K562 (cell line): ENCODE measurements around the gene FPGS. TPM values are rescaled to one million over a fixed set of nuclear protein-coding genes. Genes with fewer than 3 reads are reported as not detected.
A peak's percentile ranks its signal among the peaks of the same experiment; 100 is the strongest.

ENCODE experiments used
- ATAC-seq: fragments of 200-7000 bp; cut with Tn5 transposase; 3 replicates; pipeline ENCODE4 v1.9.1; 2020; ENCODE audit warnings: moderate library complexity
- BruUV-seq: library from RNA; stranded (reverse); fragments of 400-500 nt; replicated peaks from 2 replicates; lab custom pipeline; 2021; lab: Mats Ljungman, UMichigan
- CTCF ChIA-PET: fragments of 300-600 bp; formaldehyde crosslinking; extraction: SDS; loops from one replicate; lab custom pipeline; 2021; ENCODE audit warnings: low intra/inter-chr PET ratio; lab: Yijun Ruan, JAX
- POLR2A ChIA-PET: fragments of 300-600, 350-650 bp; sonication (Branson Sonifier 250); formaldehyde crosslinking; extraction: SDS; loops from one replicate; lab custom pipeline; 2021; ENCODE audit warnings: antibody characterized with exemption, inconsistent platforms; lab: Yijun Ruan, JAX
- DNase-seq, 4 experiments: peaks; one replicate each; pipeline versions ENCODE4 v3.0.0 to v3.0.0-alpha.2; 2011 to 2018; ENCODE audit warnings: low spot score in 3 of 4, mixed read lengths in 3 of 4; ENCODE audit errors: extremely low read depth in 1 of 4
- FAIRE-seq: peaks from 2 replicates; lab custom pipeline; 2011; peaks lifted over from hg19 to GRCh38; lab: Jason Lieb, UNC
- H2AFZ ChIP-seq: 2 replicates; pipeline ENCODE4 v1.6.0; 2011; ENCODE audit warnings: low read depth, low read length, control low read depth, inconsistent platforms
- H3K27ac ChIP-seq: fragments of 200-600 bp; 3 replicates; pipeline ENCODE4 v1.8.0; 2011; ENCODE audit warnings: low read depth, mild to moderate bottlenecking, control low read depth, inconsistent platforms, low read length, moderate library complexity, mixed read lengths; ENCODE audit errors: extremely low read depth
- H3K27me3 ChIP-seq, 2 experiments: fragments of 300-600 bp in 1 of 2; 2 replicates in 1 of 2; 3 replicates in 1 of 2; pipeline versions ENCODE4 v1.6.0 to v1.8.0; 2011; ENCODE audit warnings: inconsistent platforms in 2 of 2, low read length in 2 of 2, mild to moderate bottlenecking in 1 of 2, mixed read lengths in 1 of 2, moderate library complexity in 1 of 2; ENCODE audit not compliant: control insufficient read depth in 2 of 2, insufficient read depth in 2 of 2
- H3K36me3 ChIP-seq: fragments of 300-600 bp; 3 replicates; pipeline ENCODE4 v1.8.0; 2011; ENCODE audit warnings: mild to moderate bottlenecking, low read length, inconsistent platforms; ENCODE audit not compliant: control insufficient read depth, insufficient read depth
- H3K4me1 ChIP-seq, 2 experiments: fragments of 200-600 bp in 1 of 2; replicated peaks in 1 of 2; 2 replicates in 1 of 2; 3 replicates in 1 of 2; pipeline versions ENCODE4 v1.5.1 to v1.8.0; 2011; ENCODE audit warnings: inconsistent platforms in 2 of 2, low read length in 2 of 2, mild to moderate bottlenecking in 1 of 2, mixed read lengths in 1 of 2, moderate library complexity in 1 of 2; ENCODE audit not compliant: control insufficient read depth in 2 of 2, insufficient read depth in 2 of 2
- H3K4me2 ChIP-seq: 2 replicates; pipeline ENCODE4 v1.6.1; 2011; ENCODE audit warnings: low read length, control low read depth, inconsistent platforms, mixed read lengths; ENCODE audit not compliant: insufficient read depth
- H3K4me3 ChIP-seq: fragments of 200-600 bp; sonication (generic), shearing (Covaris generic); 2 replicates; pipeline ENCODE4 v1.5.1; 2016; ENCODE audit warnings: control low read depth, inconsistent platforms
- H3K79me2 ChIP-seq: fragments of 200-600 bp; 3 replicates; pipeline ENCODE4 v1.8.0; 2011; ENCODE audit warnings: low read length, inconsistent platforms; ENCODE audit not compliant: control insufficient read depth, insufficient read depth
- H3K9ac ChIP-seq, 2 experiments: 2 replicates each; pipeline versions ENCODE4 v1.6.0 to v1.6.1; 2011; ENCODE audit warnings: low read depth in 2 of 2, low read length in 2 of 2, control low read depth in 1 of 2, inconsistent platforms in 1 of 2, mild to moderate bottlenecking in 1 of 2, mixed read lengths in 1 of 2; ENCODE audit not compliant: insufficient read depth in 1 of 2
- H3K9me1 ChIP-seq: one replicate; pipeline ENCODE4 v1.6.0; 2011; ENCODE audit warnings: inconsistent platforms, mild to moderate bottlenecking, low read length, moderate library complexity; ENCODE audit not compliant: control insufficient read depth, insufficient read depth
- H3K9me3 ChIP-seq: replicated peaks from 2 replicates; pipeline ENCODE4 v1.5.1; 2011; ENCODE audit warnings: low read depth, low read length, inconsistent platforms; ENCODE audit not compliant: control insufficient read depth, insufficient read depth
- H4K20me1 ChIP-seq: replicated peaks from 2 replicates; pipeline ENCODE4 v1.6.1; 2011; ENCODE audit warnings: low read length, inconsistent platforms, mixed read lengths; ENCODE audit not compliant: control insufficient read depth, insufficient read depth
- ADNP ChIP-seq: fragments of 200-800 bp; sonication (Bioruptor generic); IDR thresholded peaks from 2 replicates; pipeline ENCODE4 v1.6.1; 2016; ENCODE audit warnings: missing genetic modification characterization, missing compliant biosample characterization
- BCOR ChIP-seq: fragments of 450-650 bp; IDR thresholded peaks from 2 replicates; pipeline ENCODE4 v1.6.1; 2016
- BRF1 ChIP-seq: IDR thresholded peaks from 3 replicates; pipeline ENCODE4 v1.6.1; 2011; ENCODE audit warnings: borderline replicate concordance, mild to moderate bottlenecking; ENCODE audit not compliant: insufficient read length; ENCODE audit errors: extremely low read depth
- CBX1 ChIP-seq: sonication (generic); IDR thresholded peaks from 2 replicates; pipeline ENCODE4 v1.6.1; 2016; ENCODE audit warnings: antibody characterized with exemption, low read depth, mild to moderate bottlenecking
- CHD4 ChIP-seq: fragments of 200-600 bp; sonication (generic); IDR thresholded peaks from 3 replicates; pipeline ENCODE4 v1.6.1; 2012; ENCODE audit warnings: low read depth, mild to moderate bottlenecking, mixed read lengths, low read length, inconsistent platforms; ENCODE audit not compliant: insufficient read depth, insufficient replicate concordance, poor library complexity, severe bottlenecking
- HDAC1 ChIP-seq, 2 experiments: fragments of 450-650 bp; IDR thresholded peaks; 2 replicates each; pipeline ENCODE4 v1.6.1; 2016 to 2017; ENCODE audit warnings: inconsistent platforms in 1 of 2, mild to moderate bottlenecking in 1 of 2, moderate library complexity in 1 of 2
- HDAC2 ChIP-seq: fragments of 450-650 bp; IDR thresholded peaks from 2 replicates; pipeline ENCODE4 v1.6.1; 2016; ENCODE audit warnings: mild to moderate bottlenecking
- HLTF ChIP-seq: fragments of 450-650 bp; IDR thresholded peaks from 2 replicates; pipeline ENCODE4 v1.6.1; 2016
- KDM1A ChIP-seq, 2 experiments: fragments of 450-650 bp; IDR thresholded peaks; 2 replicates each; pipeline ENCODE4 v1.6.1; 2016; ENCODE audit warnings: mild to moderate bottlenecking in 2 of 2
- RCOR1 ChIP-seq, 2 experiments: IDR thresholded peaks; 2 replicates each; pipeline ENCODE4 v1.6.1; 2012; ENCODE audit warnings: low read depth in 2 of 2, low read length in 2 of 2, borderline replicate concordance in 1 of 2, improper control_type of control experiment in 1 of 2
- SMARCA5 ChIP-seq: fragments of 450-650 bp; IDR thresholded peaks from 2 replicates; pipeline ENCODE4 v1.6.1; 2016
- SPI1 ChIP-seq: IDR thresholded peaks from 2 replicates; pipeline ENCODE4 v1.6.1; 2011; ENCODE audit warnings: low read depth, low read length, control low read depth, borderline replicate concordance
- TBP ChIP-seq: optimal IDR thresholded peaks from 2 replicates; pipeline ENCODE3; 2011; ENCODE audit warnings: low read depth, low read length, improper control_type of control experiment
- ZFP1 ChIP-seq: fragments of 450-650 bp; formaldehyde crosslinking; IDR thresholded peaks from 2 replicates; pipeline ENCODE4 v1.4.0; 2020; ENCODE audit warnings: mild to moderate bottlenecking, mixed read lengths
- WGBS: fragments of 100-300 bp; shearing (Covaris generic); methylation state at CpG from one replicate; pipeline ENCODE4 v1.1.6; 2016; ENCODE audit warnings: low coverage, mixed read lengths; ENCODE audit not compliant: insufficient coverage; ENCODE audit errors: missing lambda C conversion rate; 5-methylcytosine and 5-hydroxymethylcytosine counted together
- in situ Hi-C: fragments of 300-500 bp; cut with MboI; formaldehyde crosslinking; loops from 4 replicates; pipeline ENCODE4 v1.15.0; 2018; ENCODE audit warnings: inconsistent platforms, mixed read lengths
- intact Hi-C: fragments of 100-400 bp; cut with micrococcal nuclease; formaldehyde crosslinking; loops from 2 replicates; pipeline ENCODE4 v1.14.2; 2022
- polyA plus RNA-seq, 8 experiments: library from polyadenylated mRNA; depleted of rRNA in 4 of 8; stranded (reverse) in 5 of 8; unstranded in 3 of 8; fragments of >200 nt; fragmentation: Nextera tagmentation in 2 of 8; fragmentation: Illumina TruSeq in 1 of 8; extraction: Ambion mirVana in 2 of 8; extraction: Trizol in 1 of 8; gene quantifications; 2 replicates each; pipeline versions ENCODE4 v1.2.1 to v1.2.3, GENCODE V29; 2011 to 2014; ENCODE audit warnings: inconsistent platforms in 1 of 8, missing spikeins in 1 of 8
- total RNA-seq, 7 experiments: library from RNA; depleted of rRNA in 6 of 7; stranded (reverse); fragments of >200 nt in 6 of 7; fragmentation: Illumina TruSeq in 2 of 7; extraction: Trizol in 2 of 7; gene quantifications; 2 replicates each; pipeline versions ENCODE4 v1.2.1 to v1.2.3, GENCODE V29; 2011 to 2021; ENCODE audit warnings: low replicate concordance in 1 of 7
- TF ChIP-seq, protein P1 (sequence below): fragments of 250-450 bp; sonication (Bioruptor Pico); IDR thresholded peaks from 2 replicates; pipeline ENCODE4 v1.9.0; 2021; ENCODE audit warnings: mild to moderate bottlenecking, inconsistent platforms
- TF ChIP-seq, protein P2 (sequence below): sonication (generic); formaldehyde crosslinking; IDR thresholded peaks from 2 replicates; pipeline ENCODE4 v1.8.1; 2022; ENCODE audit warnings: missing genetic modification reagents
- TF ChIP-seq, protein P3 (sequence below): sonication (generic); formaldehyde crosslinking; IDR thresholded peaks from 2 replicates; pipeline ENCODE4 v1.8.1; 2023; ENCODE audit warnings: mild to moderate bottlenecking, missing genetic modification reagents

Gene FPGS
- total and polyA plus RNA-seq, 9 of the 15 experiments (the other 6 are each of a cell fraction or from before 2014, with no cell fraction given) = 0.84 to 86.4 (median 59.2) TPM

DNA sequence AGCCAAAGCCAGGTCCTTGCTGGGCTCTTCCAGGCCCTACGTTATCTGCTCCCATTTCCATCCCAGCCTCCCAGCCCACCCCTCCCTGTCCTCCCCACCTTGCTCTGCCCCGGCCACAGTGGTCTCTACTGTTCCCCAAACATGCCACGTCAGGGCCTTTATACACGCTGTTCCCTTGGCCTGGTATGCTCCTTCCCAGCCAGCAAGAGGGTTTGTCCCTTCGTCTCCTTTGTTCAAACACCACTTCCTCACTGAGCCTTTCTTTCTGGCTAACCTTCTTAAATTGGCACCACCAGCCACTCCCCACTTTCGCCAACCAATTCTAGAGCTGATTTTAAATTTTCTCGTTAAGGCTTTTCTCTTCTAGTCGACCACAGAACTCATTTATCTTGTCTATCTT, 34.0 kb upstream of the FPGS start (continued):
- TF ChIP-seq, protein P1, sequence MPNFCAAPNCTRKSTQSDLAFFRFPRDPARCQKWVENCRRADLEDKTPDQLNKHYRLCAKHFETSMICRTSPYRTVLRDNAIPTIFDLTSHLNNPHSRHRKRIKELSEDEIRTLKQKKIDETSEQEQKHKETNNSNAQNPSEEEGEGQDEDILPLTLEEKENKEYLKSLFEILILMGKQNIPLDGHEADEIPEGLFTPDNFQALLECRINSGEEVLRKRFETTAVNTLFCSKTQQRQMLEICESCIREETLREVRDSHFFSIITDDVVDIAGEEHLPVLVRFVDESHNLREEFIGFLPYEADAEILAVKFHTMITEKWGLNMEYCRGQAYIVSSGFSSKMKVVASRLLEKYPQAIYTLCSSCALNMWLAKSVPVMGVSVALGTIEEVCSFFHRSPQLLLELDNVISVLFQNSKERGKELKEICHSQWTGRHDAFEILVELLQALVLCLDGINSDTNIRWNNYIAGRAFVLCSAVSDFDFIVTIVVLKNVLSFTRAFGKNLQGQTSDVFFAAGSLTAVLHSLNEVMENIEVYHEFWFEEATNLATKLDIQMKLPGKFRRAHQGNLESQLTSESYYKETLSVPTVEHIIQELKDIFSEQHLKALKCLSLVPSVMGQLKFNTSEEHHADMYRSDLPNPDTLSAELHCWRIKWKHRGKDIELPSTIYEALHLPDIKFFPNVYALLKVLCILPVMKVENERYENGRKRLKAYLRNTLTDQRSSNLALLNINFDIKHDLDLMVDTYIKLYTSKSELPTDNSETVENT (CRISPR knock-in tag) = no peak
- TF ChIP-seq SPI1 = no peak

DNA sequence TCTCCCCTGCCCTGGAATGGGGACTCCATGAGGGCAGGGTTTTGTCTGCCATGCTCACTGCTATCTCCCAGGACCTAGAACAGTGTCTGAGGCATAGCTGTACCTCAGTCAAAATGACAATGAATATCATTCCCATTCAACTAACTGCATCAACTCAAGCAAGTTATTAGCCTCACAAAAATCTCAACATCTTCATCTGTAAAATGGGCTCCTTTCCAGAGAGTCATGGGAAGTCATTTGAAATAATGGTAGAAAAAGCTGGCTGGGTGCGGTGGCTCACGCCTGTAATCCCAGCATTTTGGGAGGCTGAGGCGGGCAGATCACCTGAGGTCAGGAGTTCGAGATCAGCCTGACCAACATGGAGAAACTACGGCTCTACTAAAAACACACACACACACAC, 33.6 kb upstream of the FPGS start:
- Histone ChIP-seq H3K9me3 (no peaks in the 10 kb centered on the region), H3K4me1 (peaks cover 19 to 31% of the 10 kb centered on the region in 2 experiments), H3K36me3 (no peaks in the 10 kb centered on the region), H3K4me3 (no peak overlapping the region), H3K27me3 (no peaks in the 10 kb centered on the region), H3K4me2 (no peak overlapping the region), H3K79me2 (no peaks in the 10 kb centered on the region), H2AFZ (no peak overlapping the region), H3K27ac (no peak overlapping the region), H4K20me1 (no peaks in the 10 kb centered on the region), H3K9me1 (no peaks in the 10 kb centered on the region), H3K9ac (no peak overlapping the region)
- FAIRE-seq (no peak), ATAC-seq (no peak), DNase-seq (no peak)
- intact Hi-C loops (no loop called here), in situ Hi-C loops (loop anchor here (25.0 kb wide), 1 partner anchor 593 kb away; the partner anchor contains the start of gene URM1)
- CTCF ChIA-PET = no interaction called here
- POLR2A ChIA-PET = interaction anchor here (0.8 kb wide), 1 partner anchor 101 kb away, joined by 4 read pairs; no protein-coding TSS in a partner anchor
- no TSS peak for BruUV-seq
- WGBS = 94% methylated on average over 4 of the region's 5 CpGs
- TF ChIP-seq HDAC1 (IDR thresholded peaks at IDR 0.05) (0 out of 4 replicates have a peak, but pooled peaks of 1 of the 2 experiments have one; percentile 25), RCOR1 (IDR thresholded peaks at IDR 0.05; ENCODE audit: borderline replicate concordance in 1 of 2, low read depth in 2 of 2, low read length in 2 of 2) (0 out of 4 replicates have a peak, but pooled peaks of 1 of the 2 experiments have one; percentile 5), HDAC2 (peak; percentile 79; the same call in 1 of the 2 replicates), BCOR (peak; percentile 95), BRF1 (no peak), TBP (no peak), CHD4 (peak; percentile 29), KDM1A (IDR thresholded peaks at IDR 0.05) (peak; percentile 80 to 87), SMARCA5 (peak; percentile 64; the same call in 1 of the 2 replicates), HLTF (no peak), CBX1 (0 out of 2 replicates have a peak, but pooled peaks have one; percentile 22), ADNP (peak; percentile 53; the same call in 1 of the 2 replicates), ZFP1 (no peak)
- TF ChIP-seq, protein P2, sequence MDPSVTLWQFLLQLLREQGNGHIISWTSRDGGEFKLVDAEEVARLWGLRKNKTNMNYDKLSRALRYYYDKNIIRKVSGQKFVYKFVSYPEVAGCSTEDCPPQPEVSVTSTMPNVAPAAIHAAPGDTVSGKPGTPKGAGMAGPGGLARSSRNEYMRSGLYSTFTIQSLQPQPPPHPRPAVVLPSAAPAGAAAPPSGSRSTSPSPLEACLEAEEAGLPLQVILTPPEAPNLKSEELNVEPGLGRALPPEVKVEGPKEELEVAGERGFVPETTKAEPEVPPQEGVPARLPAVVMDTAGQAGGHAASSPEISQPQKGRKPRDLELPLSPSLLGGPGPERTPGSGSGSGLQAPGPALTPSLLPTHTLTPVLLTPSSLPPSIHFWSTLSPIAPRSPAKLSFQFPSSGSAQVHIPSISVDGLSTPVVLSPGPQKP (CRISPR knock-in tag) = no peak
- TF ChIP-seq, protein P3, sequence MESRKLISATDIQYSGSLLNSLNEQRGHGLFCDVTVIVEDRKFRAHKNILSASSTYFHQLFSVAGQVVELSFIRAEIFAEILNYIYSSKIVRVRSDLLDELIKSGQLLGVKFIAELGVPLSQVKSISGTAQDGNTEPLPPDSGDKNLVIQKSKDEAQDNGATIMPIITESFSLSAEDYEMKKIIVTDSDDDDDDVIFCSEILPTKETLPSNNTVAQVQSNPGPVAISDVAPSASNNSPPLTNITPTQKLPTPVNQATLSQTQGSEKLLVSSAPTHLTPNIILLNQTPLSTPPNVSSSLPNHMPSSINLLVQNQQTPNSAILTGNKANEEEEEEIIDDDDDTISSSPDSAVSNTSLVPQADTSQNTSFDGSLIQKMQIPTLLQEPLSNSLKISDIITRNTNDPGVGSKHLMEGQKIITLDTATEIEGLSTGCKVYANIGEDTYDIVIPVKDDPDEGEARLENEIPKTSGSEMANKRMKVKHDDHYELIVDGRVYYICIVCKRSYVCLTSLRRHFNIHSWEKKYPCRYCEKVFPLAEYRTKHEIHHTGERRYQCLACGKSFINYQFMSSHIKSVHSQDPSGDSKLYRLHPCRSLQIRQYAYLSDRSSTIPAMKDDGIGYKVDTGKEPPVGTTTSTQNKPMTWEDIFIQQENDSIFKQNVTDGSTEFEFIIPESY (CRISPR knock-in tag) = peak; percentile 50; the same call in 1 of the 2 replicates
